K562 (cell line): ENCODE data around the gene CMSS1.

Experiments used
- EP300 ChIP-seq: IDR thresholded peaks from 2 replicates; pipeline ENCODE4 v1.6.1; 2012; ENCODE audit warnings: low read length, improper control_type of control experiment
- HDAC2 ChIP-seq: fragments of 450-650 bp; IDR thresholded peaks from 2 replicates; pipeline ENCODE4 v1.6.1; 2016; ENCODE audit warnings: mild to moderate bottlenecking
- POLR2AphosphoS5 ChIP-seq: IDR thresholded peaks from 2 replicates; pipeline ENCODE4 v1.6.1; 2011; ENCODE audit warnings: mild to moderate bottlenecking, low read depth, low read length, moderate library complexity; ENCODE audit not compliant: control insufficient read depth, insufficient read depth
- PRPF4 ChIP-seq: fragments of 200-400 bp; formaldehyde crosslinking; IDR thresholded peaks from one replicate; pipeline ENCODE4 v1.6.1; 2017; ENCODE audit warnings: low read length, low read depth, mild to moderate bottlenecking; ENCODE audit not compliant: insufficient read depth, poor library complexity, severe bottlenecking
- SMARCC2 ChIP-seq: fragments of 450-650 bp; IDR thresholded peaks from 2 replicates; pipeline ENCODE4 v1.6.1; 2017; ENCODE audit warnings: antibody characterized with exemption, moderate library complexity, mild to moderate bottlenecking, low read depth
- TEAD2 ChIP-seq: fragments of 450-650 bp; IDR thresholded peaks from 2 replicates; pipeline ENCODE4 v1.6.1; 2016; ENCODE audit warnings: missing genetic modification characterization, control low read depth, missing compliant biosample characterization

DNA sequence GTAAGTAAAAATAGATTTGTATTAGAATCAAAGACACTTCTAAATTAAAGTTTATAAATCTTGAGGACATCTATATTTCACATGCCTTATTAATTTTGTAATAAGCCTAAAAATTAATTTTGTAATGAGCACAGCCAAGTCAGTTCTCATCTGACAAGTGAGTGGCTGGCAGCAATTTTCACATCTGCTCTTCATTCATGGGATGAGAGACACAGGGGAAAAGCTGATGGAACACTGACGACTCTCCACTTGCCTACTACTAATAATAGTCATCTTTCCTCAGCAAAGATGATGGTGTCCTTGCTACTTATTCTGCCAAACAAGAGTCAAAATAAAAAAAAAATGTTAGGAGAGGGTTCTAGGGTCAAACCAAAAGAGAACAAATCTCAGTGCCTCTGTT lies 14.4 kb upstream of the CMSS1 start:
- no peak for TF ChIP-seq SMARCC2
- no peak for TF ChIP-seq HDAC2
- TF ChIP-seq EP300, result no peak
- TF ChIP-seq POLR2AphosphoS5, result no peak
- TF ChIP-seq TEAD2 (tag), result no peak
- no peak for TF ChIP-seq PRPF4
